Measurements from ENCODE around the gene GRIK4.
"Not testable (repeated sequence)": the region's sequence is repeated elsewhere in the genome, so short reads cannot be mapped to it uniquely, and the experiment has no call there.

Gene GRIK4

DNA sequence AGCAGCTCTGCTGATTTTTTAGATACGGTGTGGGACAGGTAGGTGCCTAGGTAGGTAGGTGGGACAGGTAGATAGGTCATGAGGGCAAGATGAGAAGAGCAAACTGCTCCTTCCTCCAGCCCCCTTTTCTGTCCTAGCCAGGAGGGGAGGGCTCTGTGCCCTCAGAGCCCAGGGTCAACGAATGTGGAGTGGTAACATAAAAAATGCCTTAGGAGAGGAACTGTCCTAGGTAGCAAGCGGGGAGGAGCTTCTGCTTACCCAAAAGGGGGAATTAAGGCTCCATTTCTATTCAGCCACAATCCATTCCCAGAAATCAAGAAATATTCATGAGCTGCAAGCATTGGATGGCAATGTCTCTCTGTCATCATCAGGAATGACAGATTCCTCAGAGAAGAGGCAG, 234.8 kb downstream of the GRIK4 start:
- DNase-seq (ENCODE audit: low spot score) = no peak

DNA sequence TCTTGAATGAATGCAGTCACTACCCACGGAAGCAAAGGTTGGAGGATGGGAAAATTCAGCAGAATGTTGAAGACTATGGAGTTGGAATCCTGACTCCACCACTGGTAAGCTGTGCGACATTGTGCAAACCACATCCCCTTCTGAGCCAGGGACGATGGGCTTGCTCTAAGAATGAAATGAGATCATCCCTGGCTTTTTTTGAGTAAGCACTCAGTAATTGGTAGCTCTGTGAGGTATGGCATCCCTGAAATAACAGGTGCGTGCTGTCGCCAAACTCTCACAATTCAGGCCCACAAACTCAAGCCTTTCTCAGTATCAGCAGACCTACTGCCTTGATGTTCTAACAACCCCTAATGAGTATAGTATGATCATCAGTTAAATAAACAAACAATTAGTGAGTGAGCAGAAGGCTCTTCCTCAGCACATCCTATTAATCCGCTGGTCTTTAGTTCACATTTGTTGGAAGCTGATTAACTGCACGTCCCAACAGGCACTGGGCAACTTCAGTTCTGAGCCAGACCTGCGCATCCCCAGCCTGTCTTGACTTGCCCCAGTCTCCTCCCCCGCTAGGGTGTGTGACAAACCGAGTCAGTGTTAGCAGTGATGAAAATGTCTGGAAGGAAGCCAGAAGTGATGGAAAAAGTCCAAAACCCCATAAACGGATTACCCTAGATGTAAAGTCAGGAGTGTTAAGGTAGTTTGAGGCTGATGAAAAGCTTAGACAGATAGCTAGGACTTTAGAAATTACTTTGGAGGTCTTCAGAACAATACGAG, 235.5 kb downstream of the GRIK4 start:
- no peak for DNase-seq (ENCODE audit: low spot score)

DNA sequence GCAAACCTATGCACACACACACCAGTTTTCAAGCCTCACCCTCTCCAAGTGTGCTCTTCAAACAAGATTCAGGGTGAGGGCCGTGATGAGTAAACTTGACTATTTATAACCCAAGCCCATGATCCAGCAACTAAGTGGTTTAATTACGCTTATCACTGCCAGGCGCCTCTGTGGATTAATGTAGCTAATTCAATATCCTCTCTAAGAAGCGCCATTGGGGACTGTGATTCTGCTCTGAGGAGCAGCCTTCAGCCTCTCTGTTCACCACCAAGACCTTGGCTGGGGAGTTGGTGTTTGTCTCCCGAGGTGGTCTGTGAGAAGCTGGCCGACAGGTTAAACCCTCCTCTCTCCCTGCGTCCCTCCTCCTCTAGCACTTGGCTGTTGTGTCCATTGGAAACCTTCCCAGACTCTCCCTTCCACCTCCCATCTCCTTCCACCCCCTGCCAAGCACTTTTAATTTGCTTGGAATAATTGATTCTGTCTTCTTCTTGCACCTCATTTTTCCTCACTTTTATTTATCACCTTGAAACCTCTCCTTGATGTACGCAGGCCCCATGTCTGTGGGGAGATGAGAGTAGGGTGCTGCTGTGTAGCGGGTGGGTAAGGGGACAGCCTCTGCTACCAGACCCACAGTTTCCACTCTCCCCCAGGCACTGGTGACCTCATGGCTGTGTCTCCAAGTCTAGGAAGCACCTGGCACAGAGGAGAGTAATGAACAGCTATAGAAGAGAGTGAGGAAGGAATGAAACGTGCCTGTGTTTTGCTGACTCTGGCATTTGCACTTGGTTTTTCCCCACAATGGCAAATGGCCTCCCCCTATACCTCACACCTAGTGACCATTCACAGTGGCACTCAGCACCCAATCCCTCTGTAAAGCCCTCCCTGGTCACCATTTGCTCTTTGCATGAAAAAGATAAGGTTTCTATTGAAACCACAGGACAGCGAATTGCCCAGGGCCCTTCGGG, 236.6 kb downstream of the GRIK4 start:
- no peak for DNase-seq (ENCODE audit: low spot score)

- no peak for DNase-seq (ENCODE audit: low spot score)
These were observed 237.8 kb downstream of the GRIK4 start for GRCh38 chr11:120749395-120749794.

DNA sequence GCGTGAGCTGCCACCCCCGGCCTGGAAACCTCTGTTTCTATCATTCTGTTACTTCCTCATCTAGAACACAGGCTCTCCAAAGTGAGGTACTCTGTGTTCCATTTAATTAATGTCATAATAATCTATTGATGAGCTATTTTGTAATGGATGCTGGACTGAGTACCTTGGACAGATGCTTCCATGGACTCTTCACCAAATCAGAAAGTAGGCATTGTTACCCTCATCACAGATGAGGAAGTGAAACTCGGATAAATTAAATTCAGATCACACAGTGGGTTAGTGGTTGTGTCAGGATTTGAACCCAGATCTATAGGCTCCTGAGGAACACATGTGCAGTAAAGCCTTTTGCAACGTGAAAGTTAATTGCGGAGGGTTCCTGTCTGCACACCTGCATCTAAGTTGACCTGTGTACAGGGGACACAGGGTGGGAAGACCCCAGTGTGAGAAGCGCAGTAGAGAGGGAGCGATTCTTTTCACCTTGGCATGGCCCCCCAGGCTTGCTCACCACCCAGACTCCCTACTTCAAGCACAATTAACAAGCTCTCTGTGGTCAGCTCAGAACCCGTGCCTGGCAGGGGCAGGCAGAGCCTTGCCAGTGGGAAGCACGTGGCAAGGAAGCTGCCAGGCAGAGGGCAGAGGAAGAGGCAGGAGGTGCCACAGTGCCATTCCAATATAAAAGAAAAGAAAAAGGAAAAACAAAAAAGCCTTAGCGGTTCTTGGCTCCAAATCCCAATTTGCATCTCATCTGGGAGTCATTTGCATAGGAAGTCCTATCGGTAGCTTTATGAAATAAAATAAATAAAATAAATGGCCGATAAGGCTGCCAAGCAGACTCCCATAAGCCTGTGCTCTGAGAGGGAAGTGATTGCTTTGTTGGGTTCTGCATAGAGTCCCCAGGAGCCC, 239.3 kb downstream of the GRIK4 start:
- DNase-seq (ENCODE audit: low spot score) = no peak

DNA sequence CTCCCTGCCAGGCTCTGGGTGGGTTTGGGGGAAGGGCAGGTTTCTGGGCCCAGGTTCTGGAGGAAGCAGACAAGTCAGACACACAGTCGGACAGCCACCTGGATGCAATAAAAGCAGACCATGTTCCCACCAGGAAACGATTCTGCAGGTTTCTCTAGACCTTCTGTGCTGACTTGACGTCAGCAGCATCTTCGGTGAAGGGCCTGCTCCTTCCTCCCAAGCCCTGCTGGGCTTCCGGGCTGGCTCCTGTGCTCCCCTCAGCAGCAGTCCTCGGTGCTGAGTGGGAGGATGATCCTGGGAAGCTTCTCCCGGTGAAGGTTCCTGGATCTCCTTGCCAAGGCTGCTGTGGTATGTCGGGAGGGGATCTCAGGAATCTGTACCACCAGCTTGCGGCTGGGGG, 240.0 kb downstream of the GRIK4 start:
- DNase-seq (ENCODE audit: low spot score) = no peak

- no peak for DNase-seq (ENCODE audit: low spot score)
These were observed 241.1 kb downstream of the GRIK4 start for GRCh38 chr11:120752668-120753067.

- no peak for DNase-seq (ENCODE audit: low spot score)
These were observed 245.4 kb downstream of the GRIK4 start for GRCh38 chr11:120756931-120757330.

DNA sequence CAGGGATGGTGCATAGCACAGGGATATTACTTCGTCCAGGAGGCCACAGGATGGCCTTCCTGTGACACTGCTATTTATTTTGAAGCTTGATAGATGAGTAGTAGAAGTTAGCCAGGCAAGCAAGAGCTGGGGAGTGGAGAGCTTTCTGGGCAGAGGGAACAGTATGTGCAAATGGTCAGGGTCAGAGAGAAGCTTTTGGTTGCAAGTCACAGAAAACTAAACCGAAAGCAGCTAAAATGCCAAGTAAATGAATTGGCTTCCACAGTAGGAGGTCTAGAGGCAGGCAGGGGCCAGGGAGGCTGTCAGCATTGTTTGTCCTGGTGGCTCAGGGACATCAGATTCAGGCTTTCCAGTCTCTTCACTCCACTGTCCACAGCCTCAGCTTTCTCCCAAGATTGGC, 247.5 kb downstream of the GRIK4 start:
- no peak for DNase-seq (ENCODE audit: low spot score)

DNA sequence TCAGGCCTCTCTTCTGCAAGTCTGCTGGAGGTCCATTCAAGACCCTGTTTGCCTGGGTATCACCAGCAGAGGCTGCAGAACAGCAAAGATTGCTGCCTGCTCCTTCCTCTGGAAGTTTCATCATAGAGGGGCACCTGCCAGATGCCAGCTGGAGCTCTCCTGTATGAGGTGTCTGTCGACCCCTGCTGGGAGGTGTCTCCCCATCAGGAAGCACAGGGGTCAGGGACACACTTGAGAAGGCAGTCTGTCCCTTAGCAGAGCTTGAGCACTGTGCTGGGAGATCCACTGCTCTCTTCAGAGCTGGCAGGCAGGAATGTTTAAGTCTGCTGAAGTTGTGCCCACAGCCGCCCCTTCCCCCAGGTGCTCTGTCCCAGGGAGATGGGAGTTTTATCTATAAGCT, 254.2 kb downstream of the GRIK4 start:
- not testable (repeated sequence) for DNase-seq (ENCODE audit: low spot score)

- DNase-seq (ENCODE audit: low spot score) = no peak
These were observed 254.8 kb downstream of the GRIK4 start for GRCh38 chr11:120766318-120766717.

DNA sequence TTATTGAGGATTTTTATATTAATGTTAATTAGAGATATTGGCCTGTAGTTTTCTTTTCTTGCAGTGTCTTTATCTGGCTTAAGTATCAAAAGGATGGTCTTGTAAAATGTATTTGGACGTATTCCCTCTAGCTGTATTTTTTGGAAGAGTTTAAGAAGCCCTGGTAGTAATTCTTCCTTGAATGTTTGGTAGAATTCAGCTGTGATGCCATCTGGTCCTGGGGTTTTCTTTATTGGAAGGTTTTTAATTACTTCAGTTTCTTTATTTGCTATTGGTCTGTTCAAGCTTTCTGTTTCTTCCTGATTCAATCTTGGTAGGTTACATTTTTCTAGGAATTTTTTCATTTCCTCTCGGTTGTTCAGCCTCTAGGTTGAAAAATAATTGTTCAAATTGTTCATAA, 257.4 kb downstream of the GRIK4 start:
- no peak for DNase-seq (ENCODE audit: low spot score)

GRCh38 chr11:120769906-120770305, 258.4 kb downstream of the GRIK4 start:
- DNase-seq (ENCODE audit: low spot score) = no peak

GRCh38 chr11:120771551-120772060, 260.1 kb downstream of the GRIK4 start:
- DNase-seq (ENCODE audit: low spot score) = no peak

GRCh38 chr11:120773501-120774031, 262.0 kb downstream of the GRIK4 start:
- no peak for DNase-seq (ENCODE audit: low spot score)

DNA sequence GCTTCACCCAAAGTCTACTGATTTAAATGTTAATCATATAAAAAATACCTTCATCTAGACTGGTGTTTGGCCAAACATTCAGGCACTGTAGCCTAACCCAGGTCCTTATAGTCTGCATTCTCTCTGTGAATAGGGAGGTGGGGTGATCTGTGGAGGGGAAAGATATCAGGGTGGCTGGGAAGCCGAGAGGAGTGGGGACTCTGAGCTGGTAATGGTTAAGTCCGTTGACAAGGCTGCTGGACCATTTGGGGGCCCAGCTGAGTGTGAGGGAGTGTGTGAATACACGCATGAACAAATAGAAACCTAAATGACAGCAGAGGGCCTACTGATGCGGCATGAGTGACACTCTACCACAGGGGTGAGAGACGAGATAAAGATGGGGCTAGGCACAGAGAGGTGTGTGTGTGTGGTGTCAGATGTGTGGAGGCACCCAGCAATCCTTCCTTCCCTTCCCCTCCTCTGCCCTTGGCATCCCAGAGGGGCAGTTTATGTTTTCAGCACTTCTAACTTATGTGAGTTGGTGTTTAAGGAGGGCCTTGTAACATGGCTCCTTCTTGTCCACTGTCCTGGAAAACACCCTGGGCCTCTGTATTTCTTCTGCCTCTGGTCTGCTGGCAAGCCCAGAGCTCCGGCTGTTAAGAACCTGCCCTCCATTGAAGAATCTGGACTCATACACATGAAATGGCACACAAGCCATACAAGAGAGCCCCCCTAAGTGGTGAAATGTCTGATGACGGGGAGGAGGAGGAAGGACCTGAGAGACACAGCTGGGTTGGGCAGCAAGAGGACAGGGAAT, 263.2 kb downstream of the GRIK4 start:
- DNase-seq (ENCODE audit: low spot score) = no peak

GRCh38 chr11:120775986-120776951, 264.7 kb downstream of the GRIK4 start:
- DNase-seq (ENCODE audit: low spot score) = no peak

DNA sequence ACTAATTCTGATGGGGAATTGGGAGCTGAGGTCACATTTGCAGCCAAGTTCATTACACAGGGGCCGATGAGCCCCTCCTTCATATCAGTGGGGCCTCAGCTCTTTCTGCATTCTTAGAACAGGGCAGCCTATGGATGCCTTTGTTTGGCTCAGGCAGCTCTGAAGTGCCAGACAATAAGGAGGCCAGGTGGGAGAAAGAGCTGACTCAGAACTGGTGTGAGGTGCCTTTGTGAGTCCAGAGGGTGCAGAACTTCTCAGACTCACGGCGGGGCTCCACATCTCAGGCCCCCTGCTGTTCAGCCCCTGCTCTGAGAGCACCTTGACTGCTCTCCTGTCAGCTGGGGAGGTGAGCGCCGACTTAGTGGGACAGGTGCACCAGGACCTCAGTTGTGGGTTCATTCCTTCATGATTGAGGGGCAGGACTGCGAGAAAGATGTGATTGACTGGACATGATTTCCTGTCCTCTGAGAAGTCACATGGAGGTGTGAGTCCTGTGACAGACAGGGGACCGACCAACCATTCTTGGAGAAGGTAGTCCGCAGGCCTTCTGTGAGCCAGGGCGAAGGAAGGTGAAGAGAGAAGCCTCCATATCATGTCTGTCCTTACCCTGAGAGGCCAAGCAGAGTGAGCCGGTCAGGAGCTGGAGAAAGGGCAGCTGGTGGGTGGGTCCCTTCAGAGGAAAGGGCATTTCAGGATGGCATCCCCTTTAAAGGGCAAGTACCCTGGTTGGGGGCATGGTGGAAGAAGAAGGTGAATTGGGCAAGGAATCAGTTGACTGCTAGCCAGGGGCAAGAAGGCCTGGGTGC, 267.3 kb downstream of the GRIK4 start:
- no peak for DNase-seq (ENCODE audit: low spot score)

GRCh38 chr11:120780239-120780638, 268.7 kb downstream of the GRIK4 start:
- no peak for DNase-seq (ENCODE audit: low spot score)
